Natural killer cell (primary cell): ENCODE measurements around the gene BUD31. TPM values are rescaled to one million over a fixed set of nuclear protein-coding genes. Genes with fewer than 3 reads are reported as not detected.
A peak's percentile ranks its signal among the peaks of the same experiment; 100 is the strongest.
"Not testable (repeated sequence)": the region's sequence is repeated elsewhere in the genome, so short reads cannot be mapped to it uniquely, and the experiment has no call there.

ENCODE experiments used
- ATAC-seq, 3 donors: fragments of 150-1000 bp in 2 of 3; fragments of 200-7000 bp in 1 of 3; cut with Tn5 transposase; 1 replicate in 1 of 3; 2 replicates in 2 of 3; pipeline ENCODE4 v1.10.0; 2021; ENCODE audit warnings: mild to moderate bottlenecking in 2 of 3, moderate library complexity in 2 of 3
- DNase-seq, 2 donors: peaks; one replicate each; pipeline versions ENCODE4 v3.0.0 to v3.0.0-alpha.2; 2013 to 2021; ENCODE audit warnings: mixed read lengths in 1 of 2
- H3K27ac ChIP-seq: one replicate; pipeline ENCODE4 v1.5.1; 2013; ENCODE audit warnings: mild to moderate bottlenecking, low read length
- H3K27me3 ChIP-seq: one replicate; pipeline ENCODE4 v1.6.1; 2013; ENCODE audit warnings: low read length; ENCODE audit not compliant: control insufficient read depth, insufficient read depth
- H3K36me3 ChIP-seq: one replicate; pipeline ENCODE4 v1.6.1; 2013; ENCODE audit warnings: low read length; ENCODE audit not compliant: control insufficient read depth, insufficient read depth
- H3K4me1 ChIP-seq: one replicate; pipeline ENCODE4 v1.6.1; 2013; ENCODE audit warnings: low read length; ENCODE audit not compliant: control insufficient read depth, insufficient read depth
- H3K4me3 ChIP-seq: one replicate; pipeline ENCODE4 v1.5.1; 2013; ENCODE audit warnings: low read length
- H3K9me3 ChIP-seq: one replicate; pipeline ENCODE4 v1.6.1; 2013; ENCODE audit warnings: low read length; ENCODE audit not compliant: control insufficient read depth, insufficient read depth
- H3K27ac Mint-ChIP-seq, 2 donors: one replicate each; pipeline ENCODE4 v1.8.0; 2022; ENCODE audit warnings: mild to moderate bottlenecking in 2 of 2, mixed read lengths in 2 of 2, moderate library complexity in 1 of 2
- H3K27me3 Mint-ChIP-seq, 2 donors: one replicate each; pipeline ENCODE4 v1.8.0; 2022; ENCODE audit warnings: low read depth in 2 of 2, mixed read lengths in 2 of 2
- H3K36me3 Mint-ChIP-seq: one replicate; pipeline ENCODE4 v1.8.0; 2022; ENCODE audit warnings: mixed read lengths
- H3K4me1 Mint-ChIP-seq, 2 donors: one replicate each; pipeline ENCODE4 v1.8.0; 2022; ENCODE audit warnings: mixed read lengths in 2 of 2
- H3K4me3 Mint-ChIP-seq: one replicate; pipeline ENCODE4 v1.8.0; 2022; ENCODE audit warnings: mild to moderate bottlenecking, moderate library complexity, mixed read lengths
- H3K9me3 Mint-ChIP-seq, 2 donors: one replicate each; pipeline ENCODE4 v1.8.0; 2022; ENCODE audit warnings: mixed read lengths in 2 of 2
- WGBS: methylation state at CpG from one replicate; pipeline ENCODE4 v1.1.7; 2013; ENCODE audit warnings: missing lambda C conversion rate; ENCODE audit not compliant: insufficient coverage; 5-methylcytosine and 5-hydroxymethylcytosine counted together
- intact Hi-C: fragments of 100-400 bp; cut with micrococcal nuclease; formaldehyde crosslinking; loops from one replicate; pipeline ENCODE4 v1.14.2; 2022
- total RNA-seq, 4 donors: library from RNA; stranded (reverse); fragments of 120-200 nt in 1 of 4; gene quantifications; one replicate each; pipeline versions ENCODE4 v1.2.3 to v1.2.4, GENCODE V29; 2013 to 2022
- TF ChIP-seq, protein P1 (sequence below): fragments of 200-600 bp; IDR thresholded peaks from one replicate; pipeline ENCODE4 v1.8.0; 2022; ENCODE audit warnings: antibody characterized with exemption

BUD31 gene
- total RNA-seq, 3 donors from 2014 or later (not counting 1 experiment from before 2014, with no cell fraction given) = 145 to 190 (median 187) TPM

DNA sequence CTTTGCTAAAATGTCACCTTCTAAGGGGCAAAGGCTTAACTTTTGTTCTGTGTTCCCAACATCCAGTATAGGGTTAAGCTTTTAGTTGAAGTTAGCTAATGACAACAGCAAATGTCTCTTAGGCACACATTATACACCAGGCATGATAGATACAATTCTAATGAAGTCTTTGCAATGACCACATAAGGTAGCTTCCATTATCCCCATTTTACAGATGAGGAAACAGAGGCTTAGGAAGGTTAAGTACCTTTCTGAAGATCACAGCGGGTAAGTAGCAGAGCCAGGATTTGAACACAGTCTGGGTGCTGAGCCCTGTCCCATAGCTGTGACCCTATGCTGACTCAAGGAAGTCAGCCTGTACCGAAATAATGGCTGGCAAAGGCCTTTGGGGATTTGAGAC, 1.9 kb downstream of the BUD31 start:
- peaks cover 37% of the 10 kb centered on the region for H3K4me1 ChIP-seq
- H3K27me3 ChIP-seq = no peaks in the 10 kb centered on the region
- peaks cover 42% of the 10 kb centered on the region for H3K36me3 ChIP-seq
- peaks cover 14% of the 10 kb centered on the region for H3K36me3 Mint-ChIP-seq
- H3K9me3 Mint-ChIP-seq = no peaks in the 10 kb centered on the region
- ATAC-seq (no peak), DNase-seq (no peak)
- peaks cover 39 to 53% of the 10 kb centered on the region in 2 donors for H3K4me1 Mint-ChIP-seq
- H3K4me3 Mint-ChIP-seq = peak overlapping the region; percentile 96
- no peak overlapping the region for H3K4me3 ChIP-seq
- peak overlapping the region; percentile 93 for H3K27ac Mint-ChIP-seq
- intact Hi-C loops = no loop called here
- 98% methylated on average over 2 of the region's 2 CpGs for WGBS
- no peaks in the 10 kb centered on the region for H3K9me3 ChIP-seq
- no peaks in the 10 kb centered on the region for H3K27me3 Mint-ChIP-seq
- TF ChIP-seq, protein P1, sequence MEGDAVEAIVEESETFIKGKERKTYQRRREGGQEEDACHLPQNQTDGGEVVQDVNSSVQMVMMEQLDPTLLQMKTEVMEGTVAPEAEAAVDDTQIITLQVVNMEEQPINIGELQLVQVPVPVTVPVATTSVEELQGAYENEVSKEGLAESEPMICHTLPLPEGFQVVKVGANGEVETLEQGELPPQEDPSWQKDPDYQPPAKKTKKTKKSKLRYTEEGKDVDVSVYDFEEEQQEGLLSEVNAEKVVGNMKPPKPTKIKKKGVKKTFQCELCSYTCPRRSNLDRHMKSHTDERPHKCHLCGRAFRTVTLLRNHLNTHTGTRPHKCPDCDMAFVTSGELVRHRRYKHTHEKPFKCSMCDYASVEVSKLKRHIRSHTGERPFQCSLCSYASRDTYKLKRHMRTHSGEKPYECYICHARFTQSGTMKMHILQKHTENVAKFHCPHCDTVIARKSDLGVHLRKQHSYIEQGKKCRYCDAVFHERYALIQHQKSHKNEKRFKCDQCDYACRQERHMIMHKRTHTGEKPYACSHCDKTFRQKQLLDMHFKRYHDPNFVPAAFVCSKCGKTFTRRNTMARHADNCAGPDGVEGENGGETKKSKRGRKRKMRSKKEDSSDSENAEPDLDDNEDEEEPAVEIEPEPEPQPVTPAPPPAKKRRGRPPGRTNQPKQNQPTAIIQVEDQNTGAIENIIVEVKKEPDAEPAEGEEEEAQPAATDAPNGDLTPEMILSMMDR = no peak
- H3K27ac ChIP-seq = no peak overlapping the region

- not testable (repeated sequence) for H3K27ac ChIP-seq, H3K9me3 ChIP-seq, H3K27me3 Mint-ChIP-seq, H3K9me3 Mint-ChIP-seq, H3K4me3 ChIP-seq, H3K4me1 ChIP-seq, ATAC-seq, H3K27me3 ChIP-seq, H3K4me3 Mint-ChIP-seq
- intact Hi-C loops = loop anchor here (5.0 kb wide), 1 partner anchor 42 kb away; no protein-coding TSS in a partner anchor
- 79% methylated on average over 10 of the region's 17 CpGs for WGBS
- Mint-ChIP-seq H3K27ac (peak overlapping the region; percentile 14 to 28), H3K36me3 (peaks cover 11% of the 10 kb centered on the region), H3K4me1 (peaks cover 4 to 11% of the 10 kb centered on the region in 2 donors)
- peak in 1 of 2 donors; percentile 40 for DNase-seq
- H3K36me3 ChIP-seq = peaks cover 82% of the 10 kb centered on the region
- TF ChIP-seq, protein P1 = peak; percentile 29
These were observed 6.9 kb downstream of the BUD31 start for GRCh38 chr7:99415513-99416127.

DNA sequence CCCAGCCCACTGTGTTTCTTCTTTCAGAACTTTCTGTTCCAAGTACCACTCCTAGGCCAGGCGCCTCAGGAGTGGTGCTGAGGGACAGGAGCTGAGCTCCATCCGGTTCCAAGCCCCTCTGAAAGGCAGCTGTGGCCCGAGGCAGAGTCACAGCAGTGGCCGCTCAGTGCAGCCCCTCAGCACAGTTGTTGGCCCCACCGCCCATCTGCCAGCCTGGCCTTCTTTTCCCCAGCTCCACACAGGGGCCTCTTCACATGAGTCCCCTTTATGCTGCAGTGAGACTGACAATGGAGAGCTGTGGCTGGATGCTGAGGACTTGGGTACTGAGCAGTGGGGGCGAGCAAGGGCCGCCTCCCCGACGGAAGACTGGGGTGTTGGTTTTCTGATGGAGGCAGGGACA, 9.5 kb downstream of the BUD31 start:
- Mint-ChIP-seq H3K36me3 (peaks cover 7% of the 10 kb centered on the region), H3K9me3 (no peaks in the 10 kb centered on the region), H3K27ac (no peak overlapping the region), H3K27me3 (no peaks in the 10 kb centered on the region), H3K4me3 (no peak overlapping the region), H3K4me1 (peaks cover 0 to 7% of the 10 kb centered on the region in 2 donors)
- Histone ChIP-seq H3K9me3 (no peaks in the 10 kb centered on the region), H3K36me3 (peaks cover 64% of the 10 kb centered on the region), H3K27ac (no peak overlapping the region), H3K4me1 (no peaks in the 10 kb centered on the region), H3K27me3 (no peaks in the 10 kb centered on the region), H3K4me3 (no peak overlapping the region)
- 97% methylated on average over 9 of the region's 9 CpGs for WGBS
- intact Hi-C loops = loop anchor here (5.0 kb wide), 1 partner anchor 39 kb away; no protein-coding TSS in a partner anchor
- no peak for DNase-seq
- TF ChIP-seq, protein P1 = no peak
- no peak for ATAC-seq
